Thyroid gland (tissue), 4 donors: ENCODE measurements around the gene FICD.
"Not testable (repeated sequence)": the region's sequence is repeated elsewhere in the genome, so short reads cannot be mapped to it uniquely, and the experiment has no call there.

Experiments used
- CTCF ChIP-seq, 6 experiments: fragments of 200-600 bp in 3 of 6; fragments of 450-650 bp in 3 of 6; sonication (generic) in 3 of 6; IDR thresholded peaks; one replicate each; pipeline ENCODE4 v1.5.1; 2016 to 2019; ENCODE audit warnings: antibody characterized with exemption in 6 of 6, mild to moderate bottlenecking in 2 of 6, inconsistent platforms in 1 of 6, moderate library complexity in 1 of 6
- POLR2A ChIP-seq, 2 donors: fragments of 450-650 bp; IDR thresholded peaks; one replicate each; pipeline ENCODE4 v1.6.1; 2017; ENCODE audit warnings: antibody characterized with exemption in 2 of 2, mild to moderate bottlenecking in 2 of 2, moderate library complexity in 1 of 2

GRCh38 chr12:108487029-108487428 lies 28.0 kb upstream of the FICD start:
- not testable (repeated sequence) for TF ChIP-seq CTCF, POLR2A (IDR thresholded peaks at IDR 0.05)
